ENCODE results near the gene PROSER1.

DNA sequence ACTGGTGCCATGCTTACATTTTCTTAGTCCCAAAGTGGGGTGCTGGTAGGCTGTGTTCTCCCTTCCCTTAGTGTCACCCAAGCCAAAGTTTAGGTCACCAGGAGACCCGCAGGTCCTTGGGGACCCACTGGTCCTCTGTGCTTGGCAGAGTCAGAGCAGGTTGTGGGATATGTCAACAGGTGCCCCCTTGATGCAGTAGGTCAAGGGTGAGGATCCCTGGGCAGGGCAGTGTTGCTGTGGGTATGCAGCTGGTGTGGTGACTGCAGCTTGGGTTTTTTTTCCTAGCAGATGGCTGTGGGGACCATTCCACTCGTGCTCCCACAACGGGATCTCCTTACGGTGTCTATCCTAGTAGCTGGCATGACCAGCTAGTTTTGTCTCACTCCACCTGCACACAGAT is 24.1 kb upstream of the PROSER1 start:
- TF ChIP-seq POLR2A (IDR thresholded peaks at IDR 0.05) (no peak), EP300 (IDR thresholded peaks at IDR 0.05) (no peak)
- TF ChIP-seq, protein P1, sequence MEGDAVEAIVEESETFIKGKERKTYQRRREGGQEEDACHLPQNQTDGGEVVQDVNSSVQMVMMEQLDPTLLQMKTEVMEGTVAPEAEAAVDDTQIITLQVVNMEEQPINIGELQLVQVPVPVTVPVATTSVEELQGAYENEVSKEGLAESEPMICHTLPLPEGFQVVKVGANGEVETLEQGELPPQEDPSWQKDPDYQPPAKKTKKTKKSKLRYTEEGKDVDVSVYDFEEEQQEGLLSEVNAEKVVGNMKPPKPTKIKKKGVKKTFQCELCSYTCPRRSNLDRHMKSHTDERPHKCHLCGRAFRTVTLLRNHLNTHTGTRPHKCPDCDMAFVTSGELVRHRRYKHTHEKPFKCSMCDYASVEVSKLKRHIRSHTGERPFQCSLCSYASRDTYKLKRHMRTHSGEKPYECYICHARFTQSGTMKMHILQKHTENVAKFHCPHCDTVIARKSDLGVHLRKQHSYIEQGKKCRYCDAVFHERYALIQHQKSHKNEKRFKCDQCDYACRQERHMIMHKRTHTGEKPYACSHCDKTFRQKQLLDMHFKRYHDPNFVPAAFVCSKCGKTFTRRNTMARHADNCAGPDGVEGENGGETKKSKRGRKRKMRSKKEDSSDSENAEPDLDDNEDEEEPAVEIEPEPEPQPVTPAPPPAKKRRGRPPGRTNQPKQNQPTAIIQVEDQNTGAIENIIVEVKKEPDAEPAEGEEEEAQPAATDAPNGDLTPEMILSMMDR (IDR thresholded peaks at IDR 0.05), result no peak

Measured in tibial nerve (tissue), 4 donors.